NCI-H187 treated with DMSO at 0.1 percent for 48 hours (cell line): Measurements from ENCODE around the gene SAP25.
A peak's percentile ranks its signal among the peaks of the same experiment; 100 is the strongest.
"Not testable (repeated sequence)": the region's sequence is repeated elsewhere in the genome, so short reads cannot be mapped to it uniquely, and the experiment has no call there.

Experiments
- DNase-seq: peaks from one replicate; lab custom pipeline; 2025; lab: John Stamatoyannopoulos, UW

Gene SAP25

DNA sequence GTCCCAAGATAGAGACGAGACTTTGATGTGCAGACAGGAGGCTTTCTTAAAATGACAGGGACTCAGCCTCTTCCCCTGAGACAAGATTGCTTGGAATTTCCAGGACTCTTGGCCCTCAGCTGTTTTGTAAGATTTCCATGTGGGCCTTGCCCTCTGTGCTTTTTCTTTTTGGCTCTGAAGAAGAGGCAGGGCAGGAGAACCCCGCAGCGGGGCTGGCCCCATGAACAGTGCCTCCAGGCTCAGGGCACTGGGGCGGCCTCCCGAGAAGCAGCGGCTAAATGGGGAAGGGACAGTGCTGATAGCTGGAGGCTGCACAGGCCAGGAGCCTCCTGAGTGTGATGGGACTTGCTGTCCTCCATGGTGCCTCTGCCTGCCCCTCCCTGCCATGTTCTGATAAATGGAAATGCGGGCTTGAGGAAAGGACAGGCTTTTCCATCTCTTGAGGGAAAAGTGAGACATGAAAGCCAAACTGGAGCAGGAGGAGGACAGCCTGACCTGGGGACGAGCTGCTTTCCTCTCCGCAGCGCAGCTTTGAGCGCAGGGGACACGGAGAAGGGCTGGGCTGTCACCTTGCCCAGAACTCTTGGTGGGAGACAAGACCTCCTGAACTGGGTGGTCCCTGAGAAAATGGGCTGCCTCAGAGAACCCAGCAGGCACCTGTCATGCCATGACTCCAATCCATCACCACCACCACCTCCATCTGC lies 12.1 kb downstream of the SAP25 start:
- no peak for DNase-seq

DNA sequence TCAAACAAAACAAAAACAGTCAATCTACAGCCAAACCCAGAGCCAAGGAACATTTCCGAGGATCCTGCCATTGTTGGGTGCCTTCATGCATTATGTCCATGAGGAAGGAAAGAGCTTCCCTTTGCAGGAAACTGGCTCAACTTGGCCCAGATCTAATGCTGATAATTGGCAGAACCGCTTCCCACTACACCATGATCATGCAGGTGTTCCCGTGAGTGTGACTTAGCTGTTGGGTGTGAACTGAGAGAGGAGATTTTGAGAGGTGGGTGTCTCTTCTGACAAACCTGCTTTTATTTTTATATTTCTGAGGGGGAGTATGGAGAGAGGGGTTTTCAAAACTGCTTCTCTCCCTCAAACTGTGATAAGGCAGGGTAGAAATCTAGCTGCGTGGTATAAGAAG lies 14.6 kb downstream of the SAP25 start:
- DNase-seq: no peak

DNA sequence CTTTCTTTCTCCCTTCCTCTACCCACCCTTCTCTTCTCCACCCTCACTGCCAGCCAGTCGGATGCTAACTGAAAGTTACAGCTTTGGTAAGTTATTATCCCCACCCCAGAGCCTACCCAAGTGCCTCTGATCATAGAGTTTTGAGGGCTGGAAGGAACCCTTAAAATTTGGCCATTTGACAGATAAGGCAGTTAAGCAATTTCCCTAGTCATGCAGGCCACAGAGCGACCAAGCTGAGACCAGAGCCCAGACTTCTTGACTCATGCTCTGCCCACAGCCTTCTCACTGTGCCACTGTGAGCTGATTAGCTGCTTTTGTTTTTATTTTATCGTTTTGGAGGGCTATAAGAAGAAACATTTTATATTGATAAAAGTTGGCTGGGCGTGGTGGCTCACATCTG lies 17.2 kb downstream of the SAP25 start:
- no peak for DNase-seq

- no peak for DNase-seq
These were observed 18.0 kb downstream of the SAP25 start for GRCh38 chr7:100555701-100556100.

DNA sequence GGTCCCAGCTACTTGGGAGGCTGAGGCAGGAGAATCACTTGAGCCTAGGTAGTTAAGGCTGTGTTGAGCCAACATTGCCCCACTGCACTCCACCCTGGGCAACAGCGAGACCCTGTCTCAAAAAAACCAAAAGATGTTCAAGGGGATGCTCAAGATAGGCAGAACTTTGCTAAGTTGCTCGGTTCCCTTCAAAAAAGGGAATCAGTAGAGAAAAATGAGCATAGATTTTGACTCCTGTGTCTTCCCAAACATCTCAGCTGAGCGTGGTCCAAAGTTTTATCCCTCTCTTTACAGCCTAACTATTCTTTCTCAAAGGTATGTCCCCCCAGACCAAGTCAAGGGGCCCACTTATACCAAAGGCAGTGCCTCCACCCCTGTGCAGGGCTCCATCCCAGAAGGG lies 20.7 kb downstream of the SAP25 start:
- no peak for DNase-seq

- no peak for DNase-seq
These were observed 21.2 kb downstream of the SAP25 start for GRCh38 chr7:100552532-100552931.

- DNase-seq: not testable (repeated sequence)
These were observed 25.3 kb downstream of the SAP25 start for GRCh38 chr7:100548446-100548845.

DNA sequence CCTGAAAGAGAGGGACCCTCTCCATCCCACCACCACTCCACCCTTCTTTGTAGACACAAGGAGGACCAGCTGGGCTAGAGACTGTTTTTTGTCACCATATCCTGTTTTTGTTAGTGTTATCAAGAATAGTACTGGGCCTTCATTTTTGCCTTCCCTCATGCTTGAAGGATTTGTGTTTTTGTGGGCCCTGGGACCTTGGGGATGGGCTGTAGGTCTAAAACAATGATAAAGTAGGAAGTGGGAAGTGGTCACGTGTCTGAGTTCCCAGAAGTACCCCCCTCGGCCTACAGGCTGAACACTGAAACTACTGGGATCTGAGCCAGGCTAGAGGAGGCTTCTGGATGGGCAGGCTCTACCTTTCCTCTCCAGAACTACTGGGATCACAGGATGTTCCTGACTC lies 25.8 kb downstream of the SAP25 start:
- DNase-seq: no peak

GRCh38 chr7:100546926-100547800 lies 26.5 kb downstream of the SAP25 start:
- no peak for DNase-seq

GRCh38 chr7:100546129-100546925 lies 27.4 kb downstream of the SAP25 start:
- no peak for DNase-seq

GRCh38 chr7:100545360-100546128 lies 28.2 kb downstream of the SAP25 start:
- DNase-seq: no peak

GRCh38 chr7:100544967-100545359 lies 28.7 kb downstream of the SAP25 start:
- no peak for DNase-seq

GRCh38 chr7:100544386-100544785 lies 29.3 kb downstream of the SAP25 start:
- DNase-seq: no peak

DNA sequence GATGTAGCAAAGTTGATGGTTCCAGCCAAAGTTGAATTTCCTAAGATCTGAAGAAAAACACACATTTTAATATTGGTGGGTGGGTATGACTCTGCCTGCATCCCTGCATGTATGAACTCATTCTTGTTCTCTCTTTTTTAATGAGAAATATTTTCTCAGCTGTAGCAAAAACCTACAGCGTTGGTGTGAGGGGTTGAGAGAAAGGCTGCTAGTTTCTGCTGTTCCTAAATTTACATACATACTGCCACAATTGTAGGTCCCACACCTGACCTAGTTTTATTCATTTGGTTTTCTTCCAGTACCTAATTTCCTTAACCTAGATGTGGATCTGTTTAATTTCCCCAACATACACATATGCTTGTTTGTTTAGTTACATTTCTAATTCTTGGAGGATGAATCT lies 30.1 kb downstream of the SAP25 start:
- no peak for DNase-seq

DNA sequence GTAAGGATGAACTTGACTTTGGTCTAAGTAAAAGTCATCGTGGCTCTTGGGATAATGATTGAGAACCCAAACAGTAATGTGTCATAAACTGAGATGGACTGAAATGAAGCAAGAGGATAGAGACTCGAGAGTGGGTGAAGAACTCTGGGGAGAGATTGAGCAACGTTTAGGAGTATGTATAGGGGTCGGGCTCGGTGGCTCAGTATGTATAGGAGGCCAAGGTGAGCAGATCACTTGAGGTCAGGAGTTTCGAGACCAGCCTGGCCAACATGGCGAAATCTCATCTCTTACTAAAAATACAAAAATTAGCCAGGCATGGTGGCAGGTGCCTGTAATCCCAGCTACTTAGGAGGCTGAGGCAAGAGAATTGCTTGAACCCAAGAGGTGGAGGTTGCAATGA lies 32.4 kb downstream of the SAP25 start:
- DNase-seq: not testable (repeated sequence)

GRCh38 chr7:100540073-100540723 lies 33.5 kb downstream of the SAP25 start:
- DNase-seq: no peak

DNA sequence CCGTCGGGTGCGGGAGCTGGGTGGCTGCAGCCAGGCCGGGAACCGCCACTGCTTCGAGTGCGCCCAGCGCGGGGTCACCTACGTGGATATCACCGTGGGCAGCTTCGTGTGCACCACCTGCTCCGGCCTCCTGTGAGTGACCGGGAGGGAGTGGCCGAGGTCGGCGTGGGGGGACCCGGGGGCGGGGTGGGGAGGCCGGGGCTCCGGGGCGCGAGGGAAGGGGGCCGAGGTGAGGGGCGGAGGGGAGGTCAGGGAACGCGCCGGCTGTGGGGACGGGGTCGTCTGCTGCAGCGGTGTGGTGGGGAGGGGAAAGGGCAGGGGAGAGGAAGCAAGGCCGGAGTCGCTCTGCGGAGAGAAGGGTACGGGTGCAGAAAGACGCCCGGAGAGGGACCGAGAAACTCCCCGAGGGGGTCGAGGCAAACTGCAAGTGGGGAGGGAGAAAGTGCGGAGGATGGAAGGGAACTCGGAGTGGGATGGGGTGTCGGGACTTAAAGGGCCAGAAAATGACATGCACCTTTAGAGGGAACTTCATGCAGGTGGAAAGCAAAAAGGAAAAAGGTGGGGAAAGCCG lies 34.2 kb downstream of the SAP25 start:
- no peak for DNase-seq

- DNase-seq: peak; percentile 98
These were observed 34.9 kb downstream of the SAP25 start, which contains the start of gene AGFG2 for GRCh38 chr7:100538654-100539435. Gene AGFG2 (plus strand): TSS chr7:100539203. CDS start chr7:100539347, 144 bp downstream.

DNA sequence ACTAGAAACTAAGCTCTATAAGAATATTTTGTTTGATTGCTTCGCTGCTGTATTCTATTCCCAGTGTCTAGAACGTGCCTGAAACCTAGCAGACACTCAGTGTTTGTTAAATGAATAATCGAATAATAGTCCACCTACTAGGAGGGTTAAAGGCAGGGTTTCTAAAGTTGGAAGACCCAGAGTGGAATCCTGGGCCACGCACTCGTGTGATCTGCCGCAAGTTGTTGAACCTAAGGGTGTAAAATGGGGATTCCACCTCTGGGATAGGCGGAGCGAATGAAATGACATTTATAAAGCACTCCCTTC lies 35.4 kb downstream of the SAP25 start:
- DNase-seq: no peak

- not testable (repeated sequence) for DNase-seq
These were observed 37.0 kb downstream of the SAP25 start for GRCh38 chr7:100536695-100537094.
